DMS 273 treated with DMSO at 0.1 percent for 48 hours (cell line): ENCODE results near the gene RAB20.
"Not testable (repeated sequence)": the region's sequence is repeated elsewhere in the genome, so short reads cannot be mapped to it uniquely, and the experiment has no call there.

ENCODE experiments used
- DNase-seq: peaks from one replicate; lab custom pipeline; 2025; lab: John Stamatoyannopoulos, UW

The RAB20 gene

GRCh38 chr13:110490009-110490770 lies 71.3 kb downstream of the RAB20 start:
- no peak for DNase-seq

DNA sequence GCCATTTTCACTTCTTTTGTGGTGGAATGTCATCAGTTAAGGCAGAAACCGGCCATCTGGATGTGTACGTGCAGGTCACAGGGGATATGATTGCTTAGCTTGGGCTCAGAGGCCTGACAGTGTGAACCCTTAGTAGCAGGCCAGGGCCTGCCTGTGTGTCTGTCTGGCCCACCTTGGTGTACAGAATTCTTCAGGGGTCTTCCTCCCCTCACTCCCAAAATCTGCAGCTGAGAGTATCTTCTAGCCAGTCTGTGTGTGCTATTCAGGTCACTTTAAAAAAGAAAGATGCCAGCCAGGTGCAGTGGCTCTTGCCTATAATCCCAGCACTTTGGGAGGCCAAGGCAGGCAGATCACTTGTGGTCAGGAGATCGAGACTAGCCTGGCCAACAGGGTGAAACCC lies 74.6 kb downstream of the RAB20 start:
- DNase-seq = not testable (repeated sequence)

DNA sequence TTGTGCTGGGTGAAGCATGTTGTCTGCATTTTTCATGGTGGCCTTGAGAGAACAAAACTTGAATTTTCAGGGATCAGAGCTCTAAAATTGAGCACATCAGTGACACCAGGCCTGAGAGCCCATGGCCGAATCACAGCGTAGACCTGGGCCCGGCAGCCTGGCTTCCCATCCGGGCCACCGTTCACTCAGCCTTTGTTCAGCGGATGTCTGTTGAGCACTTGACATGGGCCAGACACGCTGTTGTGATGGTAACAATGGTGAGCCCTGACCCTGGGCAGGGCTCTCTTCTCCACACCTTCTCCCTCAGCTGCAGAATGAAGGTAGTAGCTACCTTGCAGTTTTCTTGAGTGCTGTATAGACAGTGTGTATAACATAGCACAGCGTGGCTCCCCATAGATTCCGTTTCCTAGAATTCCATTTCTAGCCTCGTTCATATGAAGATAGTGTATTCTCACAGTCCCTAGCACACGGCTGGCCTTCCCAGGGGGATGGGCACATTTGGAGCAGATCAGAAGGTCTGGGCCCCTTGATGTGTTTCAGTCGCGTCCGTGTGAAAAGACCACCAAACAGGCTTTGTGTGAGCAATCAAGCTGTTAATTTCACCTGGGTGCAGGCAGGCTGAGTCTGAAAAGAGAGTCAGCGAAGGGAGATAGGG lies 75.3 kb downstream of the RAB20 start:
- DNase-seq = no peak

- no peak for DNase-seq
Observed at GRCh38 chr13:110485604-110486003, 75.9 kb downstream of the RAB20 start.

DNA sequence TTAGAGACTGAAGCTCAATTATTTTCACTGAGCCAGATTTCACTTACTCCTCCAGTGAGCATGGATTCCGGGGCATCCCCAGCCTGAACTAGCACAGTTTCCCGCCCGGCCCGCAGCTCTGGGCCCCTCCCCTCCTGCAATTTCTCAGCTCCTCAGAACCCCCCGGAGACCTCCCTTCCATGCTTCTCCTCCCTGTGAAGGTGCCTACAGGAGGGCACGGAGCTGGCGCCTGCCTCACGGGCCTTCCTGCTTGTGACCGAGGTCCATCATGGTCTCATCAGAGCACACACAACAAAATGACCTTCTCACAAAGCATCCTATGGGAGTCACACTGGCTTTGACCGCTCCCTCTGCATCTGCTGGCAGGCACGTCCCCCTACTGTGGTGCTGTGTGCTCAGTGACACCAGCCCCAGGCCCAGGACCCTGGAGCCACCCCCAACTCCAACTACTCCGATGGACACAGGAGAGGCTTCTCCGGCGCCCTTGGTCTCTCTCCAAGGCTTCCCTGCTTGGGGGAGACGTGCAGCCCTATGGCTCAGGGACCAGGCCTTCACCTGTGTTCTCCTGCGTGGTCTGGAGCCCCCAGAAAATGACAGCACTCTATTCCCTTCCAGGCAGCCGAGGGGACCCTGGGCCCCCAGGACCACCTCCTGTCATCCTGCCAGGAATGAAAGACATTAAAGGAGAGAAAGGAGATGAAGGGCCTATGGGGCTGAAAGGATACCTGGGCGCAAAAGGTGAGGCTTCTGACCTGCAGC lies 77.1 kb downstream of the RAB20 start:
- DNase-seq = no peak

DNA sequence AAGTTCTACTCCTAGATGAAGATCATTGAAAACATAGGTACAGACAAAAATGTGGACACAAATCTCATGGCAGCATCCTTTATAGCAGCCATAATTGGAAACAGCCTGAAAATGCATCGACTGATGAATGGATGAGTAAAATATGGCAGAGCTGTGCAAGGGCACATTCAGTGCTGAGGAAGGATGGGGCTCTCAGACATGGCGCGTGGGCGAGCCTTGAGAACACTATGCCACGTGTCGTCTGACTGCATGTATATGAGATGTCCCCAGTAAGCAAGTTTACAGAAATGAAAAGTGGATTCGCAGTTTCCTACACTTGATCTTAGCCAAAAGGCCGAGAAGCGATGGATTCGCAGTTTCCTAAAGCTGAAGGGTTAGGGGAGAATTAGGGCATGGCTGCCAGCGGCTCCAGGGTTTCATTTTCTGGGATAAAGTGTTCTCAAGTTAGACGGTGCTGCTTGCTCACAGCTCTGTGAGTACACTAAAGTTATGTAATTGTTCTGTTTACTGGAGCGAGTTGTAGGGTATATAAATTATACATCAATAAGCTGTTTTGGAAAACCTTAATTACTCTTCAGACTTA lies 78.0 kb downstream of the RAB20 start:
- DNase-seq = no peak

DNA sequence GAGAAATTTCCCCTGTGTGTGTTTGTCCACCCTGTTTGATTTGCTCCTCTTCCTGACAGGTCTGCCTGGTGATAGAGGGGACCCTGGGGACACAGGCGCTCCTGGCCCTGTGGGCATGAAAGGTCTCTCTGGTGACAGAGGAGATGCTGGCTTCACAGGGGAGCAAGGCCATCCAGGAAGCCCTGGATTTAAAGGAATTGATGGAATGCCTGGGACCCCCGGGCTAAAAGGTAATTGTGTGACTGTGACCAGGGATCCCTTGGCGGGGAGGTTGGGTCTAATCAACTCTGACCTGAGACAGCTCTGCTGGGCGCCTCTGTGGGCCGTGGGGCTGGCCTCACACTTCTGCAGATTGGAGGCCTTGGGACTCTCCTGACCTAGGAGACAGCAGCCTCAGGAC lies 81.4 kb downstream of the RAB20 start:
- DNase-seq = no peak

DNA sequence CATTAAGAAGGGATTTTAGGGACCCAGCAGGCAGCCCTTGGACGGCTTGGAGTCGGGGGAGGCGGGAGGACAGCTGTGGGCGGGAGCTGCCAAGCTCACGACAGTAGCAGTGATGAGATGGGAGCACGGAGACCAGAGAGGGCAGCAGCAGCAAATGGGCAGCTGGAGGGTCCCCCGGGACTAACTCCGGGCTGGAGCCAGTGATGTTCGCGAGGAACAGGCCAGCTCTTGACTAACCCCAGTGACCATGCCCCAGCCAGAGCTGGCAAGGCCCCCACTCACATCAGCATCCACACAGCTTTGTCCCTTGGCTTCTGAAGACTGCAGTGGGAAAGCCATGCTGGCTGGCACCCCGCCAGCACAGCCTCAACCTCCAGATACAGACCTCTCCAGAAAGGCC lies 81.9 kb downstream of the RAB20 start:
- DNase-seq = no peak

DNA sequence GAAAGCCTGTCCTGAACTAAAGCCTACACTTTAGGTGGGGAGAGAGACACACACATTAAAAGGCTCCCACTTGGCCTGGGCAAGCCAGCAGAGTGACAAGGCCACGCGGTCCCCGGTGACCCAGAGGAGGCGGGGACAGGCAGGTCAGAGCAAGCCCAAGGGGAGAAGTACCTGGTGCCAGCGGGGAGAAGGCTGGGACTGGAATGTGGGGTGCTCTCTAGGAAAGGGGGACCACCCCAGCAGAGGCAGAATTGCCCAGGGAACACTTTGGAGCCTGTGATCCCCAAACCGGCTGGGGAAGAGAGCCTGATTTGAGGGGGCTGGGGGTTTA lies 82.3 kb downstream of the RAB20 start:
- no peak for DNase-seq

- DNase-seq = no peak
Observed at GRCh38 chr13:110478405-110479214, 82.9 kb downstream of the RAB20 start.

GRCh38 chr13:110477706-110478245 lies 83.7 kb downstream of the RAB20 start:
- no peak for DNase-seq

- DNase-seq = no peak
Observed at GRCh38 chr13:110476220-110476617, 85.3 kb downstream of the RAB20 start.

- no peak for DNase-seq
Observed at GRCh38 chr13:110475550-110476219, 85.8 kb downstream of the RAB20 start.

GRCh38 chr13:110475117-110475516 lies 86.4 kb downstream of the RAB20 start:
- no peak for DNase-seq

GRCh38 chr13:110474713-110475112 lies 86.8 kb downstream of the RAB20 start:
- no peak for DNase-seq
